Adrenal gland (tissue), 5 donors: ENCODE measurements around the gene C1QTNF9.

ENCODE experiments used
- CTCF ChIP-seq, 6 experiments: fragments of 450-650 bp in 4 of 6; fragments of 200-600 bp in 2 of 6; sonication (generic) in 1 of 6; IDR thresholded peaks; 1 replicate in 5 of 6; 2 replicates in 1 of 6; pipeline versions ENCODE4 v1.5.1 to v1.8.0; 2016 to 2021; ENCODE audit warnings: antibody characterized with exemption in 6 of 6, mild to moderate bottlenecking in 2 of 6, moderate library complexity in 1 of 6
- POLR2A ChIP-seq, 2 donors: fragments of 450-650 bp; IDR thresholded peaks; one replicate each; pipeline ENCODE4 v1.6.1; 2017; ENCODE audit warnings: antibody characterized with exemption in 2 of 2, mild to moderate bottlenecking in 2 of 2, moderate library complexity in 1 of 2
- donor health status: DM: no; HTN: no; CAD: no.

GRCh38 chr13:24304620-24305019 lies 4.8 kb upstream of the C1QTNF9 start:
- no peak for TF ChIP-seq CTCF (IDR thresholded peaks at IDR 0.05)
- TF ChIP-seq POLR2A (IDR thresholded peaks at IDR 0.05): no peak
